H1 (cell line): ENCODE data around the gene PTMS. TPM values are rescaled to one million over a fixed set of nuclear protein-coding genes. Genes with fewer than 3 reads are reported as not detected.
A peak's percentile ranks its signal among the peaks of the same experiment; 100 is the strongest.

Experiments used
- CTCF ChIA-PET: fragments of 300-600 bp; sonication (Branson Sonifier 250); formaldehyde crosslinking; loops from one replicate; lab custom pipeline; 2021; ENCODE audit not compliant: partially characterized antibody; lab: Charles Lee
- POLR2A ChIA-PET: fragments of 300-600 bp; sonication (Branson Sonifier 250); formaldehyde crosslinking; loops from one replicate; lab custom pipeline; 2021; ENCODE audit warnings: inconsistent platforms; ENCODE audit not compliant: partially characterized antibody; lab: Charles Lee
- DNase-seq, 2 experiments: peaks; one replicate each; pipeline versions ENCODE4 v3.0.0 to v3.0.0-alpha.2; 2010 to 2022; ENCODE audit warnings: low spot score in 2 of 2, low read depth in 1 of 2, mixed read lengths in 1 of 2
- FAIRE-seq: peaks from 2 replicates; lab custom pipeline; 2011; peaks lifted over from hg19 to GRCh38; lab: Jason Lieb, UNC
- H2AFZ ChIP-seq: 2 replicates; pipeline ENCODE4 v1.8.1; 2012; ENCODE audit warnings: low read length, inconsistent platforms
- H2AK5ac ChIP-seq: 2 replicates; pipeline ENCODE4 v1.6.1; 2013; ENCODE audit warnings: low read depth, low read length
- H2BK120ac ChIP-seq: replicated peaks from 2 replicates; pipeline ENCODE3; 2013; ENCODE audit warnings: low read depth, low read length, inconsistent platforms
- H2BK12ac ChIP-seq: 2 replicates; pipeline ENCODE4 v1.6.1; 2013; ENCODE audit warnings: low read depth, low read length
- H2BK15ac ChIP-seq: 2 replicates; pipeline ENCODE4 v1.6.1; 2013; ENCODE audit warnings: low read length
- H2BK20ac ChIP-seq: 2 replicates; pipeline ENCODE4 v1.6.1; 2013; ENCODE audit warnings: low read length
- H2BK5ac ChIP-seq: 2 replicates; pipeline ENCODE4 v1.6.1; 2013; ENCODE audit warnings: low read depth, low read length
- H3K14ac ChIP-seq: 2 replicates; pipeline ENCODE4 v1.6.1; 2013; ENCODE audit warnings: inconsistent platforms; ENCODE audit not compliant: insufficient read length
- H3K18ac ChIP-seq: 2 replicates; pipeline ENCODE4 v1.6.1; 2013; ENCODE audit warnings: low read length; ENCODE audit errors: extremely low read depth
- H3K23ac ChIP-seq: 2 replicates; pipeline ENCODE4 v1.6.1; 2013; ENCODE audit warnings: inconsistent platforms; ENCODE audit not compliant: insufficient read length
- H3K23me2 ChIP-seq: 2 replicates; pipeline ENCODE4 v1.6.1; 2013; ENCODE audit warnings: low read depth, low read length
- H3K27ac ChIP-seq: 2 replicates; pipeline ENCODE4 v1.6.1; 2011; ENCODE audit warnings: low read depth, low read length, inconsistent platforms
- H3K27me3 ChIP-seq, 4 experiments: replicated peaks in 1 of 4; 1 replicate in 1 of 4; 2 replicates in 3 of 4; pipeline versions ENCODE4 v1.6.1 to v1.8.1; 2011 to 2013; ENCODE audit warnings: low read length in 3 of 4, mild to moderate bottlenecking in 3 of 4, inconsistent platforms in 2 of 4, mixed read lengths in 2 of 4, moderate library complexity in 1 of 4; ENCODE audit not compliant: control insufficient read depth in 3 of 4, insufficient read depth in 3 of 4; ENCODE audit errors: extremely low read depth in 1 of 4
- H3K36me3 ChIP-seq, 4 experiments: 2 replicates each; pipeline versions ENCODE4 v1.6.1 to v1.8.1; 2011 to 2013; ENCODE audit warnings: mild to moderate bottlenecking in 4 of 4, low read length in 3 of 4, moderate library complexity in 2 of 4, control low read depth in 1 of 4, inconsistent platforms in 1 of 4; ENCODE audit not compliant: insufficient read depth in 4 of 4, control insufficient read depth in 2 of 4
- H3K4ac ChIP-seq: replicated peaks from 2 replicates; pipeline ENCODE3; 2013; ENCODE audit warnings: low read length, low read depth, mixed read lengths, inconsistent platforms; ENCODE audit not compliant: insufficient read length
- H3K4me1 ChIP-seq, 4 experiments: replicated peaks in 1 of 4; 1 replicate in 1 of 4; 2 replicates in 3 of 4; pipeline versions ENCODE4 v1.6.1 to v1.8.1; 2011 to 2013; ENCODE audit warnings: low read length in 3 of 4, inconsistent platforms in 2 of 4, mixed read lengths in 1 of 4; ENCODE audit not compliant: insufficient read depth in 4 of 4, control insufficient read depth in 3 of 4
- H3K4me2 ChIP-seq, 2 experiments: 2 replicates each; pipeline versions ENCODE4 v1.6.1 to v1.8.1; 2011 to 2013; ENCODE audit warnings: low read depth in 2 of 2, low read length in 2 of 2, control low read depth in 1 of 2, inconsistent platforms in 1 of 2, mild to moderate bottlenecking in 1 of 2; ENCODE audit not compliant: insufficient read depth in 1 of 2
- H3K4me3 ChIP-seq, 4 experiments: fragments of 200-600, 300-600 bp in 1 of 4; sonication (generic), shearing (Covaris generic), sonication (Bioruptor Twin) in 1 of 4; 2 replicates each; pipeline versions ENCODE4 v1.5.1 to v1.8.1; 2011 to 2016; ENCODE audit warnings: low read length in 4 of 4, low read depth in 3 of 4, control low read depth in 2 of 4, inconsistent platforms in 2 of 4, mild to moderate bottlenecking in 2 of 4, mixed read lengths in 1 of 4, moderate library complexity in 1 of 4; ENCODE audit not compliant: insufficient read depth in 2 of 4; ENCODE audit errors: extremely low read depth in 1 of 4
- H3K56ac ChIP-seq: replicated peaks from 2 replicates; pipeline ENCODE3; 2013; ENCODE audit warnings: low read depth, mild to moderate bottlenecking, mixed read lengths, low read length, inconsistent platforms; ENCODE audit not compliant: insufficient read length
- H3K79me1 ChIP-seq: 2 replicates; pipeline ENCODE4 v1.6.1; 2013; ENCODE audit warnings: low read depth, low read length, control low read depth
- H3K79me2 ChIP-seq, 2 experiments: 2 replicates each; pipeline versions ENCODE4 v1.6.1 to v1.8.1; 2012 to 2013; ENCODE audit warnings: low read length in 2 of 2, mild to moderate bottlenecking in 2 of 2, inconsistent platforms in 1 of 2; ENCODE audit not compliant: insufficient read depth in 2 of 2, control insufficient read depth in 1 of 2
- H3K9ac ChIP-seq, 4 experiments: replicated peaks in 1 of 4; 1 replicate in 1 of 4; 2 replicates in 3 of 4; pipeline versions ENCODE4 v1.6.1 to v1.8.1; 2011 to 2013; ENCODE audit warnings: low read depth in 3 of 4, low read length in 3 of 4, control low read depth in 2 of 4, mild to moderate bottlenecking in 2 of 4, moderate library complexity in 2 of 4, inconsistent platforms in 1 of 4; ENCODE audit errors: extremely low read depth in 1 of 4
- H3K9me3 ChIP-seq, 2 experiments: 2 replicates each; pipeline versions ENCODE4 v1.6.1 to v1.8.1; 2012 to 2013; ENCODE audit warnings: mild to moderate bottlenecking in 2 of 2, moderate library complexity in 2 of 2, control low read depth in 1 of 2, inconsistent platforms in 1 of 2, low read depth in 1 of 2, low read length in 1 of 2, mixed read lengths in 1 of 2; ENCODE audit not compliant: insufficient read depth in 2 of 2
- H4K20me1 ChIP-seq, 2 experiments: replicated peaks in 1 of 2; 2 replicates each; pipeline versions ENCODE3 to v1.8.1; 2011 to 2013; ENCODE audit warnings: inconsistent platforms in 2 of 2, low read length in 2 of 2, mild to moderate bottlenecking in 1 of 2; ENCODE audit not compliant: insufficient read depth in 2 of 2, control insufficient read depth in 1 of 2
- H4K5ac ChIP-seq: 2 replicates; pipeline ENCODE4 v1.6.1; 2013; ENCODE audit warnings: low read length, low read depth, mixed read lengths, inconsistent platforms; ENCODE audit not compliant: insufficient read length
- H4K8ac ChIP-seq: 2 replicates; pipeline ENCODE4 v1.8.0; 2013; ENCODE audit warnings: mild to moderate bottlenecking, moderate library complexity, low read length, inconsistent platforms; ENCODE audit not compliant: insufficient read depth; ENCODE audit errors: extremely low read depth
- H4K91ac ChIP-seq: replicated peaks from 2 replicates; pipeline ENCODE3; 2013; ENCODE audit warnings: low read length, mixed read lengths, inconsistent platforms; ENCODE audit not compliant: insufficient read length
- FOSL1 ChIP-seq: IDR thresholded peaks from 2 replicates; pipeline ENCODE4 v1.6.1; 2011; ENCODE audit warnings: mild to moderate bottlenecking, low read depth, low read length, moderate library complexity; ENCODE audit not compliant: insufficient read depth
- SIN3A ChIP-seq, 2 experiments: IDR thresholded peaks in 1 of 2; conservative IDR thresholded peaks in 1 of 2; 2 replicates each; pipeline ENCODE4 v1.6.1; 2011 to 2012; ENCODE audit warnings: low read length in 2 of 2, improper control_type of control experiment in 1 of 2, low read depth in 1 of 2, mild to moderate bottlenecking in 1 of 2
- WGBS, 2 experiments: shearing (Covaris generic) in 1 of 2; methylation state at CpG; one replicate each; pipeline versions ENCODE4 v1.1.6 to v1.1.7; 2013 to 2015; ENCODE audit warnings: low lambda C conversion rate in 2 of 2, mixed read lengths in 2 of 2, inconsistent platforms in 1 of 2, low coverage in 1 of 2, missing lambda C conversion rate in 1 of 2; ENCODE audit not compliant: insufficient replicate concordance in 2 of 2, insufficient coverage in 1 of 2, insufficient read length in 1 of 2; ENCODE audit errors: extremely low coverage in 1 of 2, missing lambda C conversion rate in 1 of 2; 5-methylcytosine and 5-hydroxymethylcytosine counted together
- polyA plus RNA-seq, 7 experiments: library from polyadenylated mRNA; depleted of rRNA in 3 of 7; stranded (reverse) in 5 of 7; unstranded in 2 of 7; fragments of >200 nt in 5 of 7; fragments of 200-250 nt in 2 of 7; gene quantifications; 1 replicate in 5 of 7; 2 replicates in 1 of 7; 4 replicates in 1 of 7; pipeline versions ENCODE4 v1.2.1 to v1.2.3, GENCODE V29; 2011 to 2013; ENCODE audit warnings: missing spikeins in 2 of 7, mixed read lengths in 2 of 7
- total RNA-seq: library from RNA; stranded (reverse); fragmentation: NEBNext Ultra II Directional; extraction: Animal tissue kit (Norgen Biotek cat#: 25700); gene quantifications from 2 replicates; pipeline ENCODE4 v1.2.1, GENCODE V29; 2021

Gene PTMS
- total and polyA plus RNA-seq, 2 of the 8 experiments (the other 6 are each of a cell fraction or from before 2014, with no cell fraction given) = 444 to 553 TPM

DNA sequence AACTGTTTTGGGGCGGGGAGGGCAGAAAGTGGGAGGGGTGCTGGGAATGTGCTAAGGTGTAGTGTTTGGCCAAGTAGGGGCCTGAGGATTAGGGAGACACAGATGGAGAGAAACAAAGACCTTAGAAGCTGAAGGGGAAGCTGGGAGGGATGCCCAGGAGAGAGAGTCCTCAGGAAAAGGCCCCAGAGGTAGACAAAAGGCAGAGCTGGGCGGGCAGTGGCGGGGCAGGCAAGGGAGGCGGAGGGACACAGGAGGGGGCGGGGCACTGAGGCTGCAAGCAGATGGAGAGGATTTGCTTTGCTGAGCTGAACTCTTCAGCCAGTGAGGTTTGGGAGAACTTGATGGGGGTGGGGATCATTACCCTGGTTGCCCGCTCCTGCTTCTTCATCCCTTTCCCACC lies 2.8 kb downstream of the PTMS start:
- H3K79me1 ChIP-seq = 0 out of 2 replicates have a peak, but pooled peaks cover 2% of the 10 kb centered on the region
- H2AK5ac ChIP-seq = peak overlapping the region; percentile 1; the same call in 1 of the 2 replicates
- POLR2A ChIA-PET = interaction anchor here (0.5 to 11.6 kb wide), 11 partner anchors 9 to 433 kb away, joined by 3 to 151 read pairs (median 8); partner anchors contain the start of genes CDCA3, GNB3, MLF2 and P3H3
- H2BK15ac ChIP-seq = 0 out of 2 replicates have a peak overlapping the region, but pooled peaks have one; percentile 40
- no peak overlapping the region for H3K56ac ChIP-seq
- H2BK20ac ChIP-seq = 0 out of 2 replicates have a peak overlapping the region, but pooled peaks have one; percentile 24
- no peak overlapping the region for H2AFZ ChIP-seq
- peaks cover 0 to 23% (median 5%) of the 10 kb centered on the region in 4 experiments; a peak in 6 of 8 replicates for H3K36me3 ChIP-seq
- H3K4me2 ChIP-seq = peak overlapping the region; percentile 88 to 100
- peak overlapping the region; percentile 83 to 98 (median 87) for H3K4me3 ChIP-seq
- H4K5ac ChIP-seq = peak overlapping the region; percentile 24
- H2BK5ac ChIP-seq = peak overlapping the region; percentile 5; the same call in 1 of the 2 replicates
- CTCF ChIA-PET = interaction anchor here (0.7 to 29.6 kb wide), 5 partner anchors 12 to 124 kb away, joined by 3 to 532 read pairs (median 105); partner anchors contain the start of genes GNB3, GPR162, MLF2 and P3H3
- peaks cover 7 to 41% (median 30%) of the 10 kb centered on the region in 4 experiments for H3K4me1 ChIP-seq
- peaks cover 18% of the 10 kb centered on the region for H3K23me2 ChIP-seq
- H3K9me3 ChIP-seq = no peaks in the 10 kb centered on the region
- peak overlapping the region; percentile 13; the same call in 1 of the 2 replicates for H3K27ac ChIP-seq
- peaks cover 0 to 14% (median 10%) of the 10 kb centered on the region in 4 experiments; a peak in 5 of 7 replicates for H3K27me3 ChIP-seq
- no peak overlapping the region for H2BK120ac ChIP-seq
- peaks cover 4 to 25% of the 10 kb centered on the region in 2 experiments; a peak in 2 of 4 replicates for H3K79me2 ChIP-seq
- peak in 1 of 2 experiments; percentile 80 for DNase-seq
- H2BK12ac ChIP-seq = peak overlapping the region; percentile 2; the same call in 1 of the 2 replicates
- H3K9ac ChIP-seq = peak overlapping the region in 2 of 4 experiments; percentile 16 to 82; a peak in 2 of 7 replicates
- TF ChIP-seq FOSL1 (no peak), SIN3A (conservative IDR thresholded peaks at IDR 0.05 in 1 of 2, IDR thresholded peaks at IDR 0.05 in 1 of 2; ENCODE audit: low read depth in 1 of 2, low read length in 2 of 2) (0 out of 4 replicates have a peak, but pooled peaks of 1 of the 2 experiments have one; percentile 36)
- no peak overlapping the region for H3K4ac ChIP-seq
- no peak overlapping the region for H4K91ac ChIP-seq
- H4K20me1 ChIP-seq = peaks cover 6 to 20% of the 10 kb centered on the region in 2 experiments
- no peak overlapping the region for H3K14ac ChIP-seq
- no peak overlapping the region for H4K8ac ChIP-seq
- peak overlapping the region; percentile 41 for H3K18ac ChIP-seq
- FAIRE-seq = peak; percentile 63
- no peak overlapping the region for H3K23ac ChIP-seq
- 17% methylated on average over 4 of the region's 6 CpGs; no CpG with 5 or more reads in 1 of the 2 experiments for WGBS, 2 experiments
